Measurements from ENCODE around the gene MT2A.

MT2A gene

DNA sequence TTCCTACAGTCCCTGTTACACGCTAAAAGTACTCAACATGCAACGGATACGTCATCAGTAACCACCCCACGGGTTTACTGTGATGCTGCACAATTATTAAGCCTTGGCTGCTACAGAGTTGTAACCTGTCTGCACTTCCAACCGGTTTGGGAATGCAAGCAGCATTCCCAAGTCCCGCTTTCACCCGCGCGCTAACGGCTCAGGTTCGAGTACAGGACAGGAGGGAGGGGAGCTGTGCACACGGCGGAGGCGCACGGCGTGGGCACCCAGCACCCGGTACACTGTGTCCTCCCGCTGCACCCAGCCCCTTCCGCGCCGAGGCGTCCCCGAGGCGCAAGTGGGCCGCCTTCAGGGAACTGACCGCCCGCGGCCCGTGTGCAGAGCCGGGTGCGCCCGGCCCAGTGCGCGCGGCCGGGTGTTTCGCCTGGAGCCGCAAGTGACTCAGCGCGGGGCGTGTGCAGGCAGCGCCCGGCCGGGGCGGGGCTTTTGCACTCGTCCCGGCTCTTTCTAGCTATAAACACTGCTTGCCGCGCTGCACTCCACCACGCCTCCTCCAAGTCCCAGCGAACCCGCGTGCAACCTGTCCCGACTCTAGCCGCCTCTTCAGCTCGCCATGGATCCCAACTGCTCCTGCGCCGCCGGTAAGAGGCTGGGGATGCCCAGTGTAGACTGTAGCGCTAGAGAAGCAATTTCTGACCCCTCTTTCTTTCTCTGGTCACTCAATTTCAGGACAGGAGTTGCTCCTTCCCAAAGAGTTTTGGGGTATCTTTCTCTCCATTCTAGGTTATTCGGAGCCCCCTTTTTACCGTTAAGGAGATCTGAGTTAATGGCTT, at the start of gene MT2A:
MT2A (plus strand) TSS at position 542 of the 833 bp plus-strand sequence; CDS start at position 614, 72 bp downstream.
- TF ChIP-seq CTCF (IDR thresholded peaks at IDR 0.05; ENCODE audit: insufficient read depth, low read depth, low read length, missing control alignments), result no peak
- DNase-seq (ENCODE audit: low read depth), result peak; percentile 98
- peak within 1 kb of the TSS; percentile 81 for H3K4me3 ChIP-seq (ENCODE audit: low read length)

GRCh38 chr16:56559109-56559508, 49.3 kb upstream of the MT2A start:
- DNase-seq (ENCODE audit: low read depth), result no peak
- H3K4me3 ChIP-seq (ENCODE audit: low read length), result no peak overlapping the region
- no peak for TF ChIP-seq CTCF (IDR thresholded peaks at IDR 0.05; ENCODE audit: insufficient read depth, low read depth, low read length, missing control alignments)

DNA sequence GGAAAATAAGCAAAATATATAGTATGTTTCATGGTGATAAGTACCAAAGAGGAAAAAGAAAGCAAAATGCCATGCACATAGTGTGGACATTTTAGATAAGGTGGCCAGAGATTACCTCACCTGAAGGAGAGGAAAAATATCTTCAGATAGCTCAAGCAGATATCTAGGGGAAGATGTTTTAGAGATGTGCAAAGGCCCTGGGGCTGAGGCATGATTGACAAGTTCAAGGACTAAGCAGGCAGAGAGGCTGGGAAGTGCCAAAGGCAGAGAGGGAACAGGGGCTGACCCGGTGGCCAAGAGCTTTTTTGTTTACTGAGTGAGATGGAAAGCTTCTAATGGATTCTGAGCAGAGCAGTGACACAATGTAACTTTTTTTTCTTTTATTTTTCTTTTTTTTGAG, 47.9 kb upstream of the MT2A start:
- no peak overlapping the region for H3K4me3 ChIP-seq (ENCODE audit: low read length)
- TF ChIP-seq CTCF (IDR thresholded peaks at IDR 0.05; ENCODE audit: insufficient read depth, low read depth, low read length, missing control alignments), result no peak
- no peak for DNase-seq (ENCODE audit: low read depth)

GRCh38 chr16:56561126-56561525, 47.3 kb upstream of the MT2A start:
- DNase-seq (ENCODE audit: low read depth), result no peak
- H3K4me3 ChIP-seq (ENCODE audit: low read length), result no peak overlapping the region
- TF ChIP-seq CTCF (IDR thresholded peaks at IDR 0.05; ENCODE audit: insufficient read depth, low read depth, low read length, missing control alignments), result no peak

DNA sequence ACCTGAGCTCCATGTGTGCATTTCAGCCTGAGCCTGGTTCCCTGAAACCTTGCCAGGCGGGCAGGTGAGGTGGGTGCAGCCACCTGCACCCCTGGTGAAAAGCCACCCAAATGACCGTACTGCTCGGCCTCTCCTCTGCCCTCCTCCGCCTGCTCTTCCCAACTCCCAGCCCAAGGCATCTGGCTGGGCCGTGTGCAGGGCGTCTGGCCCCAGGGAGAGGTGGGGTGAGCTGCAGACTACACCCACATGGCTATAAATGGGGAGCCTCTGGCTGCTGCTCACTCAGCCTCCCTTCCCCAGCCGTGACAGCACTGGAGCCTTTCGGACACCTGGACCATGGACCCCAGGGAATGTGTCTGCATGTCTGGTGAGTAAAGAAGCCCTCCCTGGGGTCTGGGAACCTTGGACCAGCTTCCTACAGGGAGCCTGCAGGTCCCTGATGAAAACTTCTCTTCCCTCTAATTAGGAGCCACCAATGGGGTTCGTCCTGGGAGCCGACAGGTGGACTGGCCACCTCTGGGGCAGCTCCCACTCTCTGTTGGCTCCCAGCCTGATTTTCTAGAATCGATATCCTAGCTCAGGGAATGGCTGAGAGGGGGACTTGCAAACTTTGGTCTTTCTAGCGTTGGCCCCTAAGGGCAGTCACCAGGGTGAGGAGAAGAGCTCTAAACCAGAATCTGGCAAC, 43.4 kb upstream of the MT2A start, which contains the start of gene MT4:
MT4 (plus strand) TSS at position 281 of the 685 bp plus-strand sequence; CDS start at position 337, 56 bp downstream.
- no peak for TF ChIP-seq CTCF (IDR thresholded peaks at IDR 0.05; ENCODE audit: insufficient read depth, low read depth, low read length, missing control alignments)
- H3K4me3 ChIP-seq (ENCODE audit: low read length), result no peak within 1 kb of the TSS
- no peak for DNase-seq (ENCODE audit: low read depth)

DNA sequence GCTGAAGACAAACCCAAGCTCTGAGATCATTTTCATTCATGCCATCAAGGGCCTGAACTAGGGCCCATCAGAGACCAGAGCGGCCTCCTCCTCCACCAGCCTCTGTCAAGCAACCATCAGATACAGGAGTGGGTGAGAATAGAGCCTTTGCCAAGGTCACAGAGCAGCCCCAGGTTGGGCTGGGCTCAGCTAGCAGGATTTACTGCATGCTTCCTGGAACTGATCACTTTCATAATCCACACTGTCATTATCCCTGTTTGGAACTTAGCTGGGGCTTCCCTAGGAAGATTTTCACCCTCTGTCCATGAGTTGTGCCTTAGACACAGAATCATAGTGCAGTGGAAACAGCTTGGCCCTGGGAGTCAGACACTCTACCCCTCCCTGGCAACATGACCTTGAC, 38.4 kb upstream of the MT2A start:
- no peak overlapping the region for H3K4me3 ChIP-seq (ENCODE audit: low read length)
- TF ChIP-seq CTCF (IDR thresholded peaks at IDR 0.05; ENCODE audit: insufficient read depth, low read depth, low read length, missing control alignments), result no peak
- no peak for DNase-seq (ENCODE audit: low read depth)
